Hematopoietic multipotent progenitor cell treated with erythropoietin and hydrocortisone succinate and interleukin-3 and kit ligand, for 15 days (in vitro differentiated cells): ENCODE results near the gene MLLT3.

Experiments
- DNase-seq: peaks from one replicate; pipeline ENCODE4 v3.0.0-alpha.2; 2015; ENCODE audit warnings: low spot score

The MLLT3 gene

DNA sequence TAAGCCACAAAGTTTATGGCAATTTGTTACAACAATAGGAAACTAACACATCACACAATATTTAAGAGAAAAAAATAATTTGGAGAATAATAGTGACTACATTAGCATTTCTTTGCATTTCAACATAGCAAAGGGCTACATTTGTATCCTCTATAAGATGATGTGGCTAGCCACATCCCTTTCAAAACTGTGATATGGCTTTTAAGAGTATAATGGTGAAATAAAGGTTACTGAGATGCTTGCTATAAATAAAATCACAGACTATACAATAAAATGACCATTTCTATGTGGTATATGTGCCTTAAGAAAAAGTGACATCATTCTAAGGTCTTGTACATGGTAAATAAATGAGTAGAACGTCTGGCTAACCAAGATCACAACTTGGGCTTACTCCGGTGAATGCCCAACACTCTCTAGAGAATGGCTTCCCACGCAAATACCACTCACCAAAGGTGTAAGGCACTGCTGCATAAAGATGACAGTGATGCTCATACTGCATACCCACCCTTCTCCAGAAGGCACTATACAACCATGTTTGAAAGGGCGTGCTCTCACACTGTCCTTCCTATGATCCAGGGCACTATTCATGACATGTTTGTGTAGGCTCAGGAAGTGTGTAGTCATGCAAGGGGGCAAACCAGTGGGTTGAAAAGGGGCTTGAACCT, 286.5 kb downstream of the MLLT3 start:
- no peak for DNase-seq

DNA sequence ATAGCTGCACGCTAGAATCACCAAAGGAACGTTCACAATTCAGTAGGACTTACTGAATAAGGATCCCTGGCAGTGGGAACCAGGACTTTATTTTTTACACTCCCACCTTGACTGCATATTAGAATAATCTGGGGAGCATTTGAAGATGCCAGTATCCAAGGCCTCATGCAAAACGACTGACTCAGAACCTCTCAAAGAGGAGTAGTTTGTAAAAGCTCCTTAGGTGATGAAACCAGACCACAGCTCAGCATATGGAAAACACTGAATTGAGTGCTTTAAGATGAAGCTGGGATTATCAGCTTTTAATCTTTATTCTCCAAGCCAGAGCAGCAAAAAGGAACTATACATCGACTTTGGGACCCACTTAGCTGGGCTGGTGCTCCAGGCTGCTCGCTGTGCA, 288.3 kb downstream of the MLLT3 start:
- DNase-seq = no peak

GRCh38 chr9:20331095-20331685, 291.1 kb downstream of the MLLT3 start:
- no peak for DNase-seq

DNA sequence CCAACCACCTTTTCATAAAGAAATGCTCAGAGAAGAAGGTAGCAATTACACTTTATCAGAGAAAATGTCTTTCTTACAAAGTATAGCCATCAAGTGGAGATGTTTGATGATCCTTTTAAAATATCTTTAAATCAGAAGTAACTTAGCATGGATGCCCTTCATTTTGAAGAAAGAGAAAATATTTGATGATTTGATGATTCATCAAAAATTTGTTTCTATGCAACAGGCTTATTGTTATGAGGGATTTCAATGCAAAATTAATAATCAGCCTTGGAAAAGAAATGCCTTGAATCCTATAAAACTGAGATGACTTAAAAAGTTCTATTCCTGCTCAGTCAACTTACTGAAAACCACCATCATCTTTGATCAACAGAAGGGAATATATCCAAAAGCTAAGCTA, 291.6 kb downstream of the MLLT3 start:
- no peak for DNase-seq

DNA sequence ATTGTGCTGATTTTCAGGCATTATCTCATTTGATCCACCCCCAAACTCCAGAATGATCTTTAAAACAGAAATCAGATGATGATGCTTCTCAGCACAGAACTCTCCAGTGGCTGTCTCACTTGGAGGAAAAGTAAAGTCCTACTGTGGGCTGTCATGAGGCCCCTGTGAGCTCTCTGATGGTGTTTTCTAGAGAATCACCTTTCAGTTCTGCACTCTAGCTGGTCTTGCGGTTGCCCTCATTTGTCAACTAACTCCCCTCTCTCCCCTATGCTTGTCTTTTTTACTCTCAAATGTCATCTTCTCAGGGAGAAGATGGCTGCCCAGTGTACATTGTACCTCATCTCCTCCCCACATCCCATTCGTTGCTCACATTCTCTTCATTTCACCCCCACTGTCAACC, 295.8 kb downstream of the MLLT3 start:
- no peak for DNase-seq

- no peak for DNase-seq
Observed at GRCh38 chr9:20325008-20325407, 297.3 kb downstream of the MLLT3 start.

- DNase-seq = no peak
Observed at GRCh38 chr9:20322212-20322611, 300.1 kb downstream of the MLLT3 start.

DNA sequence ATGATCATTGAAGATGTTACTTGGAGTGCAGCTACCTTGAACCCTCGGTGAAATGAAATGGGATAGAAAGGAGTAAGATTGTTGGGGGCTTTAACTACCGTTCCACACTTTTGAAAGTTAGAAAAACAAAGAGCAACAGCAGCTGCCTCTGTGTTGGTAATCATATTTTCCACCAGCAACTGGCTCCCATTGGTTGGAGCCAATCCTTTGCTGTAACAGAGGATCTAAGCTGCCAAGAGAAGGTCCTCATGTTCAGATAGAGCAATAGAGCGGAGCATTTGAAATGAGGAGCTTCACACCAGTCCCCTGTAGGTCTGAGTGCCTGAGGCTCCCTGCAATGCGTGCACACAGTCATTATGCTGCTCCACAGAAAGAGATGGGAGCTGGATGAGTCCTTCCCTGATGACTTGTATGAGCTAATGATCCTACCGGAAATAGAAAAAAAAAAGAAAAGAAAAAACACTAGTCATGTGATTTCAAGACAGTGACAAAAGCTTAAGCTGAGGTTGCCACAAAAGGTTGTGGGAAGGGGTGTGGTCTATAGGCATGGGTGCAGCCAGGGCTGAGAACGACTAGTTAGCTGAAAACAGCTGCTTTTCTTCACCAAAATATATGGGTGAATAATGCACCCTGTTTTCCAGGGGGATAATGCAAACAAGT, 300.7 kb downstream of the MLLT3 start:
- no peak for DNase-seq

GRCh38 chr9:20320921-20321320, 301.4 kb downstream of the MLLT3 start:
- DNase-seq = no peak

GRCh38 chr9:20319641-20320337, 302.5 kb downstream of the MLLT3 start:
- no peak for DNase-seq

DNA sequence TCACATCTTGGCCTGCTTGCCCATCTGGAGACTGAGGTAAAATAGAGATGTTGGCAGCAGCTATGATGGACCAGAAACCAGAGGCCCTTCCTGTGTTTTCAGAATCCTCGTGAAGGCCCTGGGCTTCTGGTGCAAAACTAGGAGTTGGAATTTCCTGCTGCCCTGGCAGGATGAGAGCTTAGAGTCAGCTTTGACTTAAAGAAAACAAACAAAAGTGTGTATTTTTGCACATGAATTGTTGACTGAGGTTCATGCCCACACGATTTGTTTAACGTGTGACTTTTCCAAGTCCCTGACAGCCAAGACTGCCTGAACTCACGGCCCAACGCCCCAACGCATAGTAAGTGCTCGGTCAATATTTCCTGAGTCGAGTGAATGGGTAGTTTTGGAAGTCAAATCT, 303.1 kb downstream of the MLLT3 start:
- no peak for DNase-seq

- no peak for DNase-seq
Observed at GRCh38 chr9:20317701-20318100, 304.6 kb downstream of the MLLT3 start.

- DNase-seq = no peak
Observed at GRCh38 chr9:20316372-20316771, 305.9 kb downstream of the MLLT3 start.

- DNase-seq = no peak
Observed at GRCh38 chr9:20315677-20316076, 306.6 kb downstream of the MLLT3 start.

DNA sequence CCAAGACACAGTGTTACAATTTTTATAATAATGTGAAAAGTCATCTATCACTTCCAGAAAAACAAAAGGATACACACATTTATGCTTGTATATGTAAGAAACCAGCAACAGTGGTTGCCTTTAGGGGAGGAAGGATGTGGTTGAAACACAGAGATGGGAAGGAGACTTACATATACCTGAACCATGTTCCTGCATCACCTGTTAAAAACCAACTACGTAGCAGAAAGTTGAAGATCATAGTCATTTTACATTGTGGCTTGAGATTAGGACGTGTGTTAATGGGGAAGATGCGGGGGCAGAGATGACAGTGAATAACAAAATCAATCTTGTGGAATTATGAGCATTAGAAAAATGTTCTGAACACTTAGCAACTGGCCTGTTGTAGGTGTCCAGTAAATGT, 307.3 kb downstream of the MLLT3 start:
- no peak for DNase-seq

DNA sequence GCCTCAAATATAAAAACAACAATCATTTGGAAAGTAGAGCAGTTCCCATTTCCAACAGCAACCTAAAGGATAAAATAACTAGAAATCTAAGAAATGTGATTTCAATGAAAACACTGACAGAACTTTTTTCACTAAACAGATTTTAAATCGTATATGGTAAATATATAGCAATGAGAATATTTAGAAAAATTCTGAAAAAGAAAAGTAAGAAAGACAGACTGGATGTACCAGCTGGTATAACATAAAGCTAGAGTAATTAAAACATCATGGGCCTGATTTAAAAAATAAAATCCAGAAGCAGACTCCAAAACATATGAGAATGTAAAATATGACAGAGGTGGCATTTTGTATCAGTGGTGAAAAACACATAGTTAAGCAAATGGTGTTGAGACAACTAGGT, 308.9 kb downstream of the MLLT3 start:
- DNase-seq = no peak

DNA sequence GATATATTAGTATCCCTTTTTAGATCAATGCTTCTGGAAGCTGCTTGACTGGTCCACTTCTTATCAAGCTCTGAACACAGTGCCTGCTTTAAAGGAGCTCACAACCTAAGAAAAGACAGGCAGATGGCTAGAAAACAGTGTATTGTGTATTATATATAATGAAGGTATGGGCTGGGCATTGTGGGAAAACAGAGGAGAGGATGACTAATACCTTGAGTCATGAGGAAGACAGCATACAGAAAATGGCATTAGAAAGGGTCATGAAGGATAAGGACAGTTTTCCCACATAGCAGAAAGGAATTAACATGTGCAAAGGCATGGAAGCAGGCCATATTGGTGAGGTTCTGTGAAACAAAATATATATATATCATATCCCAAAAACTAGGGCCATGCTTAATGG, 309.6 kb downstream of the MLLT3 start:
- no peak for DNase-seq

- no peak for DNase-seq
Observed at GRCh38 chr9:20310024-20310423, 312.3 kb downstream of the MLLT3 start.

DNA sequence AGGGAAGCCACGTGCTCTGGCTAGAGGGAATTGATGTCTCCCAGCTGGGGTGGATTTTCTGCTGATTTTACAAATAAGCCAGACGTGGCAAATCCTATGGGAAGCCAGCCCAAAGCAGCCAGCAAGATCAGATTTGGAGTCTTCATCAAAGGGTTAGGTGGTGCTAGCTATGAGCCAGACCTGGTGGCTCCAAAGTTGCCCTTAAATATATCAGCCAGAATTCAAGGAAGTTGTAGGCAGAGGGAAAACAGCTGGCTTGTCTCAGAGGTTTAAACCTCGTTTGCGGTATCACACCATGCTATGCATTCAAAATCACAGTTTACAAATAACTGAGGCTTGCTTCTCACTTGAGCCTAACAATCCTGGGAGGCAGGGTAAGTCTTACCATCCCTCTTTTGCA, 313.2 kb downstream of the MLLT3 start:
- no peak for DNase-seq

- DNase-seq = no peak
Observed at GRCh38 chr9:20307621-20308020, 314.7 kb downstream of the MLLT3 start.

DNA sequence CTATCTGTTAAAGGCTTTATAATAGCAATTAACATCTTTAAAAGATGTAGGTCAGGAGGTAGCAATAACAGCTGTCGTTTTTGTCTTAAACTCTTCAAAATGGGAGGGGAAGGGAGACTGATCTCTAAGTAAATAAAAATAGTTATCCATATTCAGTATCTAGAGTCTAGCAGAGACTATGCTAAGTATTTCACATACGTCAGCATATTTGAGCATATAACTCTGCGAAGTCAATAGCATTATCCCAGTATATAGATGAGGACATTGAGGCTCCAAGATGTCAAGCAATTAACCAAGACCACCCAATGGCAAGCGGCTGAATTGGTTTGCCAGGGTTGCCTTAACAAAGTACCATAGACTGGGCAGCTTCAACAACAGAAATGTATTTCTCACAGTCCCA, 316.8 kb downstream of the MLLT3 start:
- DNase-seq = no peak

- DNase-seq = no peak
Observed at GRCh38 chr9:20303996-20304395, 318.3 kb downstream of the MLLT3 start.

DNA sequence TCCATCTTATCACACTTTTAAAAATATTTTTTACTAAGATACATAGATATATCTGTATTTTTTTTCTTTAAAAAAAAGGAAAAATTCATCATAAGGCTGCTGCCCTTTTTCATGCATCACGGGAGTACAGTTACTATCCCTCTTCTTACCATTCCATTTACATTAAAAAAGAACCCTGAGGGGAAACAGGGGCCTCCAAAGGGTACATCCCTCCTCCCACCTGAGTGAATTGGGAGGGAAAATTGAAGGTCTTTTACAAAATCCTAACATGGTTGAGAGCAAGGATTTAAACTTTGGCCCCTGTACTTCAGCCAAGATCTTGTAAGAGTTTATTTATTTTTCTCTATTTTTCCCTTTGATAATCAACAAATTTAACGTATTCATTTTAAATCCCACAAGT, 319.2 kb downstream of the MLLT3 start:
- DNase-seq = no peak
